ENCODE measurements around the gene UTP18. TPM values are rescaled to one million over a fixed set of nuclear protein-coding genes. Genes with fewer than 3 reads are reported as not detected.
"Not testable (repeated sequence)": the region's sequence is repeated elsewhere in the genome, so short reads cannot be mapped to it uniquely, and the experiment has no call there.

The UTP18 gene
- polyA plus RNA-seq, 1 donor = 26.2 TPM

DNA sequence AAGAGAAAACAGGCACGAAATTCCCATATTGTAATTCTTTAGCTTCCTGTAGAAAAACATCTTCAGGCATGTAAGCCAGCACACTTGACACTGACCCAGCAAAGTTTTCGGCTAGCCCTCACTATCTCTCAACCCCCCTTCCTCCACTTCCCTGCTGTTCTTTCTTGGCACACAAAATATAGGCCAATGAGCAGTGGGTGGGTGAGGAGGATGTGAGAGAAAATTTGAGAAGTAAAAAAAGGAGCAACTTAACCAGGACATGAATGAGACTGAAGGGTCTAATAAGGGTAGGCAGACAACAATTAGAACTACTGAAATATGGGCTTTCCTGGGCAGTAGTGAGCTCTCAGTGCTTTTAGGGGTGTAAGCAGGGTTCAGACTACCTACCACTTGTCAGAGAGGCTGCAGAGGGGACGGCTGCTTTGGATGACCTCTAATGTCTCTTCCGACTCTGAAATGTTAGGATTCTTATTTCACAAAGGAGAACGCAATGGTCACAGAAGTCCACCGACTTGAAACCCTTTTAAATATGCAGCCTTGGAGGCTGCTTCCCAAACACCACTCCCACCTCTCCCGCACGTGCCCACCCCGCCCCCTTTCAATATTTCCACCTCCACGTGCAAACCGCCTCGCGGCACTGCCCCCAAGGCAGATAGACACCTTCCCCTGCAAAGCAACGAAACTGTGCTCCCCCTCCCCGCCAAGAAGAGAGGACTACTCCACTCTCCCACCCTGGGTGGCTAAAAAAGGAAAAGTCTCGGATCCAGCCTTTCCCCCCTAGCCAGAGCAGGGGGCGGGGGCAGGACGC, 1.4 kb upstream of the UTP18 start:
- DNase-seq (ENCODE audit: low read depth) = no peak

DNA sequence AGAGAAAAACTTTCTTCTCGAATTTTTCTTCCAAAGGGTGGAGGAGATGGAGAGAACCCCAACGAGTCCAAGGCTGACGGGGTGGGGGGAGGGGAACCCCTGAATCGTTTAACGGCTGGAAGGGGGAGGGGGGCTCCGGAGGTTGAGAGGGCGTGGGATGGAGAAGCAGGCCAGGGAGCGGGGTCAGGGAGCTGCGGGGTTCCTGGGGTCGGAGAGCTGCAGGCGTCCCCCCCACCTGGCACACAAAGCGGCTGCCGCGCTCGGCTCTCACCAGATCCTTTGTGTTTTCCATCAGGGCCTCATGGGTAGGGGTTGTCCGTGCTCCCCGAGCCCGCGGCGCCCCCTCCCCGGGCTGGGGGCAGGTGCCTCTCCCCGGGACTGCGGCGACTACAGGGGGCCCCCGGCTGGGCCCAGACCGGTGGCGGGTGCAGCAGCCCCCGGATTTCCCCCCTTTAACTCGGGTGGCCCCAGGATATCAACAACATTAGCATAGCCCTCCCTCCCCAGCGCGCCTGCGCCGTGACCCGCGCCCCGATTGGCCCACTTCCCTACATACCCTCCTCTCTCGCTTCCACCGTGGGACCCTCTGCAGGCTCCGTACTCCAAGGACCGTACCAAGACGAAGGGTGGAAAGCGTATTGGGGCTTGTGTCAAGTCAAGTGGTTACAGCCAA, 646 bp upstream of the UTP18 start, which contains the start of gene MBTD1:
MBTD1 (minus strand) TSS at position 486 of the 673 bp plus-strand sequence. CDS start 34,888 bp downstream, outside the sequence.
- DNase-seq (ENCODE audit: low read depth) = peak; percentile 91

DNA sequence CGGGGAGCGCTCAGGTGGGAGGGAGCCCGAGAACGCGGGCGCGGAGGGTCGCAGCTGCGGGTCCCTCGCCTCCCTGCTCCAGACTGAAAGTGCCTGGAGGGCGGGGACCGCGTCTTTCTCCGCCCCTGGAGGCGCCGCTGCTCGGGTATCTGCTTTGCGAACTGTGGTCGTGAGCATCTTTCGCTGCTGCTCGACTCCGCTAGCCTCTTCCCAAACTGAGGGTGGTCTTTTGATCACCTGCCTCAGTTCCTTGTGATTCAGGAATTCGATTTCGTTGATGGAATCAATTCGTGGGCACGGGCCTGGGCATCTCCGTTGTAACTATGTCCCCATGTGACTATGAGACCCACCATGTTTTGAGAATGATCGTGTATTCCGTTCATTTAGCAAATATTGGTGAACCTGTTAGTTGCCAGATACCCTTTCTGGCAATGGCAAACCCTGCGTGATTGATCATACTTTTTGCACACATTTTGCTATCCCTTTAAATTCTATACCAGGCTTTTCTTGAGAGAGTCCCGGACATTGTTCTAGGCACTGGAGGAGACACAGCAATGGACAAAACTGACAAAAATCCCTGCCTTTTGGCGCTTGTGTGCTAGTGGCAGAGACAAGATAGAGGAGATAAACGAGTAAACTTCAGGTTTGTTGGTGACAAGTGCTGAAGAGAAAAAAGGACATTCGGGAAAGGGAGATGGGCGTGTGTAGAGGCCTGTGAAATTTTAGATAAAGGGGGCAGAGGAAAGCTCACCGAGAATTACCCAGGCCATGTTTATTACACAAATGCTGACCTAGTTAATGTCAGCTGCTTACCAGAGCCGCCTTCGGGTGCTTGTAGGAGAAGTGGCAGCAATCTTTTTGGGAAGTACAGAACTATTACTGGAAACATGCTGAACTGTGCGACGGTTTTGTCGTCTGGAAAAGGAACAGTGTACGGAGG, 948 bp downstream of the UTP18 start:
- DNase-seq (ENCODE audit: low read depth) = no peak

DNA sequence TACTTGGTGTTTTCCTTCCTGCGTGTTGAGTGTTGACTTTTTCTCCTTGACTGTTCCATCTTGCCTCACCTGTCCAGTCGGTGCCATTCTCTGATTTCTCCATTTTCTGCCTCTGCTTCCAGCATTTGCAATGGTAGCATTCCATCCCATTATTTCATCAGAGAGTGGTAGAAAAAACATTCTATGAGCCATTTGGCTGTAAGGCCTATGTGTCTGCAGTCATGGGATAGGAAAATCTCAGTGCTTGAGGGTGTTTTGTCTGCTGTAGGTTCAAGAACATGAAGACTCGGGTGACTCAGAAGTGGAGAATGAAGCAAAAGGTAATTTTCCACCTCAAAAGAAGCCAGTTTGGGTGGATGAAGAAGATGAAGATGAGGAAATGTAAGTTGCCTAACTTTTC, 2.7 kb downstream of the UTP18 start:
- no peak for DNase-seq (ENCODE audit: low read depth)

DNA sequence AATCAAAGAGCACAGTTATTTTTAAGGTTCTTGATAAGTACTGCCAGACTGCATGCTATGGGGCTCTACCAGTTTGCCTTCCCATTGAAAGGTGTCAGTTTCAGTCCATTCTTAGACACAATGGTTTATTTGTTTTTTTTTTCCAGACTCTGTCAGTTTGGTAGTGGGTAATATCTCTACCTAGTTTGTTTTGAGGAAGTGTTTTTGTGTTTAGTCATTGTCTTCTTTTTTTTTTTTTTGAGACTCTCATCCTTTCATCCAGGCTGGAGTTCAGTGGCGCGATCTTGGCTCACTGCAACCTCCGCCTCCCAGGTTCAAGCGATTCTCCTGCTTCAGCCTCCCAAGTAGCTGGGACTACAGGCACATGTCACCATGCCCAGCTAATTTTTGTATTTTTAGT, 4.1 kb downstream of the UTP18 start:
- DNase-seq (ENCODE audit: low read depth) = not testable (repeated sequence)

DNA sequence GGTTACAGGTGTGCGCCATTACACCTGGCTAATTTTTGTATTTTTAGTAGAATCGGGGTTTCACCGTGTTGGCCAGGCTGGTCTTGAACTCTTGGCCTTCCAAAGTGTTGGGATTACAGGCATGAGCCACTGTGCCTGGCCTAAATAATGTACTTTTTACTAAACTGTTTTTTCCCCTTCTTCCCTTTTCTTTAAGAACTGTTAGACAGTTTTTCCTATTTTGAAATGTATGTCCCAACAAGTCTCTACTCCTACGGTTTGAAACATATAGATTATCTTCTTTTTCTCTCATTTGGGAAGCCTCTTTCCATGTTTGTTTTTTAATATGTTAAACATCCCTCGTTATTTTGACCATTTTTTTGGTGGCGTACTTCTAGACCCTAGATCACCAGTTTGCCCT, 9.6 kb downstream of the UTP18 start:
- no peak for DNase-seq (ENCODE audit: low read depth)

DNA sequence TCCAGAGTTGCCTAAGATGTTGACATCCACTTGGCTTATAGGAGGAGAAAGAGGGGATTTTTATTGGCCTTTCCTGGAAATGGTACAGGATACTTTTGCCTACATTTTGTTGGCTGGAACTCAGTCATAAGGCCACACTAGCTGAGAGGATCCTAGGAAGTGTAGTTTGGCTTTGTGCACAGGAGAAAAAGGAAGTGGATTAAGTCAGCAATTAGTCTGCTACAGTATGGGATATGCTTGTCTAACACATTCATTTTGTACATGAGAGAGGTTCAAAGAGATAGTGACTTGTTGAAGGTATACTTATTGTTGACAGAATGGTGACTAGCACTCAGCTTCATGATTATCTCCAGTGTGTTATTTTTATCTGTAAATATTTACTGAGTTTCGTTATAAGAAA, 10.3 kb downstream of the UTP18 start:
- DNase-seq (ENCODE audit: low read depth) = no peak

DNA sequence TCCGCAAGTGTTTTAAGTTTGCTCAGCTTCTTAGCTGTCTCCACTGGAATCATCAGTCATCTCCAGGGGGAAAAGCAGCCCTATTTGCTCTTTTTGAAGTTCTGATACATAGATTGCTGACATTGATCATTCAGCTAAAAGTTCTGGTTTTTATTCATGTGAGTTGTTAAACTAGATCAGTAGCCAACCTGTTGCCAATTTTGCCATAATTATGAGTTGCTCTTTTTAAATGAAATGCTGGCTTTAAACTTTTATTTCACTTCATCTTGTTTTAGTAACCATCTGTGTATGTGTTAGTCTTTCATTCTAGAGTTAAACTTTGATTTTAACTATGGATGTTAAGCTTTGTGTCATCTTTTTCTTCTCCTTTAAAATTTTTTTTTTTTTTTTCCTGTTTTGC, 12.5 kb downstream of the UTP18 start:
- no peak for DNase-seq (ENCODE audit: low read depth)

DNA sequence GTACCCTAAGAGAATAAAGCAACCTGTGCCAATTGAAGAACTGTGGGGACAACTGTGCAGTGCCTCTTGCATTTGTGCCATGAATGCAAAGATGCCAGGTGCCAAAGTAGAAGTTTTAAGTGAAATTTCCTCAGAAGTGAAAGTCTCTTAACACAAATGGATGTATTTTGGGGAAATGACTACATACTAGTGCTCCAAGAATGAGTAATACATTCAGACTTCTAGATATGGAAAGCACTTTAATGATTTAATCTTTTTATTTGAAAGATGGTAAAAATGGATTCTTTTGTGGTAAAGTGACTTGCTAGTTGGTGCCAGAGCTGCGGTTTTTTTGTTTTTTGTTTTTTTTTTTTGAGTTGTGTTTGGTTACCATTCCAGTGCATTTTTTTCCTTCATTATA, 15.0 kb downstream of the UTP18 start:
- DNase-seq (ENCODE audit: low read depth) = no peak

DNA sequence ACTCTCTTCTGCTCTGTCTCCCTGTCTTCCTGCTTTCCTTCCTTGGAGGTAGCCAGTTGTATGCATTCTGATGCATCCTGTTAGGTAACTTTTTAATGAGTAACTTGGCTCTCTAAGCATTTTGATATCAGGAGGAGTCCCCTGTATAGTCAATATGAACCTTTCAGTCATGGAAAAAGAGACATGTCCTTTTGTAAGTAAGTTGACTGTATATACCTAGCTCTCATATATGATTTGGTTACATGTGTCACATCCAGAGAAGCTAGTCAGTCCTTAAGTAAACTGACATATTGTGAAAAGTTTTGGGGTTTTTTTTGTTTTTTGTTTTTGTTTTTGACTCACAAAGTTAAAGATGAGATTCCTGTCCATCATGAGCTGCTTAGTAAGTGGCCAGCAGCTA, 18.8 kb downstream of the UTP18 start:
- DNase-seq (ENCODE audit: low read depth) = no peak

DNA sequence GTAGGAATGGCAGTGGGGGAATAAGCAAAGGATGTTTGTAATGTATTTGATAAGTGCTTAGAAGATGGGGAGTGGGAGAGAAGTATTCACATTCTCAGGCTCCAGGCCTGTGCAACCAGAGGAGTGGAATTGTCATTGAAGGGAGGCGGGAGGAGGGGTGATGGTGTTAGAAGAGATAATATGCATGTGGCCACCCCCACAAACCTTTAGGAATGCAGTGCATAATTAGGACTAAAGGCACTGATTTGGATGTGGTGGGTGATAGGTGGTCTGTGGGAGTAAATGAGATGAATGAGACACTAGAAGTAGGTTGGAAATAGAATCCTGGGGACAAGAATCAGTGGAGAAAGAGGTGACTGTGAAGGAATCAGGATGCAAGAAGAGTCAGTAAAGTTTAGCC, 27.1 kb downstream of the UTP18 start:
- DNase-seq (ENCODE audit: low read depth) = no peak

DNA sequence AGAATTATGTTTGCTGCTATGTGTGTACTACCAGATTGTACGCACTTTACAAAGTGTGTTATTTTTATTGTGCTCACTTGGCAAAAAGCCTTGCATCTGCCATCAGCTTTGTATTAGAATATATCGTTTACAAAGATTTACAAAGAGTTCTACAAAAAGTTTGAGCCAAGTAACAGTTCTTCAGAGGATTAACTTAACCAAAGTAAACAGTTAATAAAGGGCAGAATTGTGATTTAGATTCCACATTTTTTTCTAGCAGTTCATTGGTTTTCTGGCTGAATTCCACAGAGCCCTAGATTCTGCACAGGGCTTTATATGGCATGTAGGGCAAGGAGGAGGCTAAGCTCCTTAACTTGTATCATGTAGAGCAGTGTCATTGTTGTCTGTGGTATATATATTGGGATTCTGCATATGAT, 29.4 kb downstream of the UTP18 start:
- no peak for DNase-seq (ENCODE audit: low read depth)

DNA sequence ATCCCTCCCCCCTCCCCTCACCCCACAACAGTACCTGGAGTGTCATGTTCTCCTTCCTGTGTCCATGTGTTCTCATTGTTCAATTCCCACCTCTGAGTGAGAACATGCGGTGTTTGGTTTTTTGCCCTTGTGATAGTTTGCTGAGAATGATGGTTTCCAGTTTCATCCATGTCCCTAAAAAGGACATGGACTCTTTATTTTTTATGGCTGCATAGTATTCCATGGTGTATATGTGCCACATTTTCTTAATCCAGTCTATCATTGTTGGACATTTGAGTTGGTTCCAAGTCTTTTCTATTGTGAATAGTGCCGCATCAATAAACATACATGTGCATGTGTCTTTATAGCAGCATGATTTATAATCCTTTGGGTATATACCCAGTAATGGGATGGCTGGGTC, 34.0 kb downstream of the UTP18 start:
- DNase-seq (ENCODE audit: low read depth) = not testable (repeated sequence)

DNA sequence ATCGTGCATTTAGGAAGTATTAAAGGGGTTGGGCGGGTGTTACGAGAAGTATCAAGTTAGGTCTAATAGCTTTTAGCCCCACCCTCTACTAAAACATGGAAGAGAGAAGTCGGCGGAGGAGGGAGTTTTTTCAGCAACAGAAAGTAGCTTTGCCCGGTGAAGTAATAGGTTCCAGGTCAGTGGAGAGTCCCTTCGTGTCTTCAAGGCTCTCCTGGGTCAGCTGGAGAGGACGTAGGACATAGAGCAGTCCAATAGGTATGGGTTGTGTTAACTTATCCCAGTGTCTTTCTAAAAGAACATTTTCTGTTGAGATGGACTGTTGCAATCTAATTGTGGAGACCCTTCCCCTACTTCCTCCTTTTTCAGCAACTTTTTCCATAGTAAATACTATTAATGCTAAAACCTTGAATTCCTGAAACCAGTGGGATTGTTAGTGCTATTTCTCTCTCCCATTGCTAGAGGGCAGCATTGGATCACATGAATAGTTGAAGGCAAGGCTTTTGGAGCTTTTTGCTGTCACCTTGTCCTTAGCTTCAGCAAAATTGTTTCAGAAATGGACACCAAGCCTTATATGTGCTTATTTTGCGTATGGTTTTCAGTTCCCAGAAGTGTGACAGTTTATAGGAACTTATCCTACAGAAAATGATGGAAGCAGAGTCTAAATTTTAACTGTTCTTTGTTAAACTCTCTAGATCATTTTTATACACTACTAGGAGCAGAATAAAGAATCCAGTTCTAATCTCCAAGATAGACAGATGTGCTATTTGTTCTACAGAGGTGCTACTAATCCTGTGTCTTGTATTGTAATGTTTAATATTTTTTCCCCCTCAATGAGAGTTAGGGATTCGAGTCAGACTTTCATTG, 38.4 kb downstream of the UTP18 start:
- DNase-seq (ENCODE audit: low read depth) = peak; percentile 32

DNA sequence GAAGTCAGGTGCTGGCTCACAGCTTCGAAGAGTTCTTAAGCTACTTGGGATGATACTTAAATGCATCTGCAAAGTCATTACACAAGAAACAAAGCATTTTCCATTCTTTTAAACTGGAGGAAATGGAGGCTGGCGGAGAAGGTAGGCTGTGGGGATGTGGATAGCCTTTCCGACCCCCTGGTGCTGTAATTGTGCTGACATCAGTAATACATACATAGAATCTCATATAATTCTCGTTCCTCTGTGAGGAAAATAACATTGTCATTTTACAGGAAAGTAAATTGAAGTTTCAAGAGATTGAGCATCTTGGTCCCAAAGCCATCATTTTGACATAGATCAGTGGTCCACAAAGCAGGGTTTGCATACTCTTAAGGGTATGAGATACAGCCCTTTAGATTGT, 39.5 kb downstream of the UTP18 start:
- no peak for DNase-seq (ENCODE audit: low read depth)

DNA sequence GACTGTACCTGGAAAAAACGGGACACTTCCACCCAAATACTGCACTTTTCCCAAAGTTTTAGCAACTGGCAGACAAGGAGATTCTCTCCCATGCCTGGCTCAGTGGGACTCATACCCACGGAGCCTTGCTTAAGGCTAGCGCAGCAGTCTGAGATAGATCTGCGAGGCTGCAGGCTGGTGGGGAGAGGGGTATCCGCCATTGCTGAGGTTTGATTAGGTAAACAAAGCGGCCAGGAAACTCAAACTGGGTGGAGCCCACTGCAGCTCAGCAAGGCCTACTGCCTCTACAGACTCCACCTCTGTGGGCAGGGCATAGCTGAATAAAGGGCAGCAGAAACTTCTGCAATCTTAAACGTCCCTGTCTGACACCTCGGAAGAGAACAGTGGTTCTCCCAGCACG, 44.8 kb downstream of the UTP18 start:
- no peak for DNase-seq (ENCODE audit: low read depth)

DNA sequence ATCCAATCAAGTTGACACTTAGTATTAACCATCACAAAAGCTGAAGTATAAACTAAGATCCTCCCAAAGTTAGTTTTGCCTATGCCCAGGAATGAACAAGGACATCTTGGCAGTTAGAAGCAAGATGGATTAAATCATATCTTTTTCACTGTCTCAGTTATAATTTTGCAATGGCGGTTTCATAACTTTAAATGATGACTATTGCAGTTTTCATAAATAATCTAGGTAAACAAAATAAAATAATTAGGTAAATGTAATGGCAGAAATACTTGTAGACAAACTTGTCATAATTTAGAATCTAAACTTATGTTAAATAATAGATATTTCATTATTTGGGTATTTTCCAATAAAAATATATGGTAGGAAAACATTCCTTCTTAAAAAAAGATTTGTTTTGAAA, 51.7 kb downstream of the UTP18 start:
- DNase-seq (ENCODE audit: low read depth) = not testable (repeated sequence)

DNA sequence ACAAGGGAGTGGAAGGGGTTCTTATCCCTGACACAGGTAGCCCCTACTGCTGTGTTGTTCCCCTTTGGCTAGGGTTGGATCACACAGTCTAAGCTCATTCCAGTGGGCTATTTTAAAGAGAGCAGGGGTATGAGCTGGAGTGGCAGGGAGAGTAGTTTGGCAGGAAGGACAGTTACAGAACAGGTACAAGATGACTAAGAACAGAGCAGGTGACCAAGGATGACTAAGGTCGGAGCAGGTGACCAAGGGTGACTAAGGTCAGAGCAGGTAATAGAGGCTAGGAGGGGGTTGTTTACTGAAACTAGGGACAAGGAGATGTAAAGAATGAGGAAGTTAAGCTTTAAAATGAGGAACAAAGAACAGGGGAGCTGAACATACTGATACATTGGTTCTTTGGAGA, 58.8 kb downstream of the UTP18 start:
- DNase-seq (ENCODE audit: low read depth) = no peak

DNA sequence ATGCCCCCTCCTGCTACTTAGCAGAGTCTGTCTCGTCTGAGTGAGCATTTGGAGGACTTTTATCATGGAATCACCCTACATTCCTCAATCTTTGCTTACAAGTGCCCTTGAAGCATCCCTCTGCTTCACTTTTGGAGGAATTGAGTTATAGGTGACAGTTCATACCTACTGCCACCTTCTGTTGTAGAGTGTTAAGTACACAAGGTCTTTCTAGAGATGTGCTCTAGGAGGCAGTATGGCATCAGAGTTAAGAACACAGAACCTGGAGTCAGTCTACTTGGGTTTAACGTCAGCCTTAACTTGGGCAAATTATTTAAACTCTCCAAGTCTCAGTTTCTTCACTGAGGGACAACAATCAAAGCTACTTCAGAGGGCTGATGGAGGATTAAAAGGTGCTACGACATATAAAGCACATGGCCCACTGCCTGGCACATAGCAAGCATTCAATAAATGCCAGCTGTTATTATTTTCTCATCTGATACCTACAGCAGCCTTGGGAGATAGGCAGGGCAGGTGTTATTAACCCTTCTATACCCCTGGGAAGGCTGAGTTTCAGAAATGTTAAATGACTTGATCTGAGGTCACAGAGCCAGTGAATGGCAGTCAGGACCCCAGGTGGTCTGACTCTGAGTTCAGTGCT, 62.2 kb downstream of the UTP18 start:
- DNase-seq (ENCODE audit: low read depth) = no peak

DNA sequence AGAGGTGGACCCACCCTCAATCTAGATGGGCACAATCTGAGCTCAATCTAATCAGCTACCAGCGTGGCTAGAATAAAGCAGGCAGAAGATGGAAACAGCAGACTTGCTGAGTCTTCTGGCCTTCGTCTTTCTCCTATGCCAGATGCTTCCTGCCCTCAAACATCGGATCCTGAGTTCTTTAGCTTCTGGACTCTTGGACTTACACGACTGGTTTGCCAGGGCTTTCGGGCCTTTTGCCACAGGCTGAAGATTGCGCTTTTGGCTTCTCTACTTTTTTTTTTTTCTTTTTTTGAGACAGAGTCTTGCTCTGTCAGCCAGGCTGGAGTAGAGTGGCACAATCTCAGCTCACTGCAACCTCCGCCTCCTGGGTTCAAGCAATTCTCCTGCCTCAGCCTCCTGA, 65.1 kb downstream of the UTP18 start:
- no peak for DNase-seq (ENCODE audit: low read depth)

All from forelimb muscle (tissue), 1 donor.